Ureter (tissue), 1 donor: ENCODE data around the gene KRT34. TPM values are rescaled to one million over a fixed set of nuclear protein-coding genes. Genes with fewer than 3 reads are reported as not detected.
"Not testable (repeated sequence)": the region's sequence is repeated elsewhere in the genome, so short reads cannot be mapped to it uniquely, and the experiment has no call there.

Experiments
- DNase-seq: peaks from one replicate; pipeline ENCODE4 v3.0.0-alpha.2; 2020; ENCODE audit warnings: low spot score
- total RNA-seq: library from RNA; stranded (reverse); gene quantifications from one replicate; pipeline ENCODE4 v1.2.4, GENCODE V29; 2023
- donor health status: DM: yes; HTN: yes; CAD: no.

The KRT34 gene
- total RNA-seq, 1 donor from 2014 or later = not detected

DNA sequence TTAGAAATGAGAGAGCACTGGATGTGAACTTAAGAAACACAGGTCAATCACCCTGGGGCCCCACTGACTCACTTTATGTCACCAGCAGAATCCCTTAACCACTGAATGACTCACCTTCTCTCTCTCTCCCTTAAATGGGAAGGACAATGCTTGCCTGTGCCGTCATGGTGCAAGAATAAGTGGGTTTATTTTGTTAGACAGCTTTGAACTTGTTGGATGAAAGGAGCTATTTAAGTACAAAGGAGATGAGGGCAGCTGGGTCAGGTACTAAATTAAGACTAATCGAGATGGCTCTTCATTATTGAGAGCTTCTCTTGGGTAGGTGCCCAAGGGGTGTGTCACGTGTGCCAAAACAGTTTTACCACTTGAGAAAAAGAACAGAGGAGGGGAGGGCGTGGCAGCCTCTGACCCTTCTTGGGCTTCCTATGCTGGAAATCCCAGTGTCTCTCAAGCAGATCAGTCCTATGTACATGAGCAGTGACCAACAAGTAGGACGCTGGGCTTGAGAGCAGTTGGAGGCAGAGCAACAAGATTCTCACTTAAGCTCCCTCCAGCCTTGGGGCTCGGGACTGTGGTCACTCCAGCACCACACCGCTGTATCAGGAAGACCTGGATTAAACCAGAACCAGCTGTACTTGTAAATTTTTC lies 22.0 kb upstream of the KRT34 start:
- DNase-seq = no peak

DNA sequence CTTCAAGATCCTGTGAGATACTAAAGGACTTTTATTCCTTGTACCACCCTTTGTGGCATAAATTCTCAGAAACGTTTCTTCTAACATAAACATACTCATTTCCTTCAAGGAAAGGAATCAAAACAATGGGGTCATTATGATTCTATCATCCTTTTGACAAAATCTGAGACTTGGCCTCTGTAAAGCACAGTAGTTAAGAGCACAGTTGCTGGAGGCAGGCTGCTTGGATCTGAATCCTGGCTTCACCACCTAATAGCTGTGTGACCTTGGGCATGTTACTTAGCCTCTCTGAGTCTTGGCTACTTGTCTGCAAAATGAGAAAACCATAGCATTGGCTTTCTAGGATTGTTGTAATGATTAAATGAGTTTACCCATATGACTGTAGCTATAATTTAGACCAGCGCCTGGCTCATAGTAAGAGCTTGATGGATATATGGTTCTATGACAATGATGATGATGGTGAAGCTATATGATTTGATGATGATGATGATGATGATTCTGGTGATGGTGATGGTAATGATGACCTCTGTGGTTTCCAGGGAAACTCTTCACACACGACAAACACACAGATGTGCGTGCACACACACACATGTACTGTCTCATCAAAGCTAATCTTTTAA lies 21.4 kb upstream of the KRT34 start:
- DNase-seq = no peak

DNA sequence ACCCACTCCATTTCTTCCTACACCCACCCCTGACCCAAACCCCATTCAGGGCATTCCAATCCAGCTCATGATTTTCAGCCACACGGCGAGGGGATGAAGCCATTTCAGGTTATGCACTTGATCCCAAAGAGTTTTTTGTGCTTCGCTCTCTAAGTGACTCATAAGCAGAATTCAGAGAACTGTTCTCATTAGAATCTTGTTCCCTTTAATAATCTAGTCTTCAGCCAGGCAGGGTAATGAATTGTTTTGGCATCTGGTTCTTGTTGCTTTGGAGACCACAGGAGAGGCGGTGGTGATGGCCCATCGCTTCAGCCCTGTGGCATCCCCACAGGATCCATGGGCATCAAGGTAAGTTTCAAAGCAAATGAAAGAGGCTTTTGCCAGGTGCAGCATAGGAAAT lies 20.1 kb upstream of the KRT34 start:
- no peak for DNase-seq

DNA sequence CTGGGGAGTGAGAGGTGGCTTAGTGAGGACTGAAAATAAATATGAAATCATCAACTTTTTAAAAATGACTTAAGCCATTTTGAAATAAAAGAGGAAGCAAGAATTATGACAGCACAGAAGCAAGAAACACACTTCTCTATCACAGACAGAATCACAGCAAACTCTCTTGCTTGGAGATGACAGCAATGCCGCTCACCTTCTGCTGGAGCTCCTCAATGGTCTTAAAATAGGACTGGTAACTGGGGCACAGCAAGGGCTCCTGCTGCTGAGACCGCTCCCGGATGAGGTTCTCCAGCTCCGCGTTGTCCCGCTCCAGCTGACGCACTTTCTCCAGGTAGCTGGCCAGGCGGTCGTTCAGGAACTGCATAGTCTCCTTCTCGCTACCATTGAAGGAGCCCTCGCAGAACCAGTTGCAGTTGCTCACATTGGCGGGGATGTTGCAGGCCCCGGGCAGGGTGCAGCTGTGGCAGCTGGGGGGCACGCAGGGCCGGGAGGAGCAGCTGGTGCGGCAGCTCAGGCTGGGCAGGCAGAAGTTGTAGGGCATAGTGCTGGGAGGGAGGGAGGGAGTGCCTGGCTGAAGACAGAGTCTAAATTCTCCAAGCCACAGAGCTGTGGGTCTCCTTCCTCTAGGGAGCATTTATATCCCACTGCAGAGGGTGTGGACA lies 15.0 kb upstream of the KRT34 start, which contains the start of gene KRT31:
TSS of gene KRT31 (minus strand) at position 613 of the 665 bp plus-strand sequence. CDS start at position 544, 69 bp downstream.
- DNase-seq = no peak

DNA sequence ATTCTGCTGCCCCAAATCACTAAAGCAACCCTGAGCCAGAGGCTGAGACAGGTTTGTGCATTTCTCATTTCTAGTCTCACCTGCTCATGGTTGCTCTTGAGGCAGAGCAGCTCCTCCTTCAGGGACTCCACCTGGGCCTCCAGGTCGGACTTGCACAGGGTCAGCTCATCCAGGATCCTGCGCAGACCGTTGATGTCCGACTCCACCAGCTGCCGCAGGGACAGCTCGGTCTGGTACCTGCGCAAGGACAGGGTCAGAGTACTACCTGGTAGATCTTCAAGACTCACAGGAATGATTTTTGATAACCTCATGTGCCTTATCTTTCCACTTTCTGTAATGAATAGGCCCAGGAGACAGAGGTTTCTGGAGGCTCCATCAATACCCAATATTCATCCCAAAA lies 14.2 kb upstream of the KRT34 start:
- DNase-seq = no peak

DNA sequence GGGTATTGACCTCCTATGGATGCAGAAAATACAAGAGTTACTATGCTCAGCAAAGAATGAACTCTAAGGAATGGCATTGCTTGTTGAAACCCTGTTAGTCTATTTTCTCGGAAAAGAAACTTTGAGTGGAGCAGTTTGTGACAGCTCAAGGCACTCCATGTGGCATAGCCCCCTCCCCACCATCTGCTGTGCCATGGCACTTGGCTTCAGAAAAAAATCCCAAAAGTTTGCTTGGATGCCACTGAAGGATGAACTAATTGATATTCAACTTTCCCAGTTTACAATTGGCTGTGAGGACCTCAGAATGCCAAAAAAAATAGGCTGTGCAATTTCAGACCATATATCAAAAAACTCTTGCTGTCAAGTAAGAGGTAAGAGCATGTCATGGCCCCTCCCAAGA lies 13.5 kb upstream of the KRT34 start:
- DNase-seq = no peak

DNA sequence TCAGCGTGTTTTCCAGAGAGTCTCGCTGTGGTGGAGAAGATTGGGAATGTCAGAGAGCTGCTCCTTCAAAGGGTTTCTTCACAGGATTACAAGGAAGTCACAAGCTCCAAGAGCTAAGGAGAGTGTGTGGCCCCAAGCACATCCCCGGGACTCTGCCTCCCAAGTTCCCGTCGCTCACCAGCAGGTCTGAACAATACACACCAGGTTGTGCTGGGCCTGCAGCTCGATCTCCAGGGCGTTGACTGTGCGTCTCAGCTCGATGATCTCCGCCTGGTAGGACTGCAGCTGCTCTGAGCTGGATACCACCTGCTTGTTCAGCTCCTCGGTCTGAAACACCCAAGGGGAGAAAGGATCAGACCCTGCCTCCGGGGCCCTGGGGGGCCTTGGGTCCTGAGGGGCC lies 12.9 kb upstream of the KRT34 start:
- DNase-seq = not testable (repeated sequence)

DNA sequence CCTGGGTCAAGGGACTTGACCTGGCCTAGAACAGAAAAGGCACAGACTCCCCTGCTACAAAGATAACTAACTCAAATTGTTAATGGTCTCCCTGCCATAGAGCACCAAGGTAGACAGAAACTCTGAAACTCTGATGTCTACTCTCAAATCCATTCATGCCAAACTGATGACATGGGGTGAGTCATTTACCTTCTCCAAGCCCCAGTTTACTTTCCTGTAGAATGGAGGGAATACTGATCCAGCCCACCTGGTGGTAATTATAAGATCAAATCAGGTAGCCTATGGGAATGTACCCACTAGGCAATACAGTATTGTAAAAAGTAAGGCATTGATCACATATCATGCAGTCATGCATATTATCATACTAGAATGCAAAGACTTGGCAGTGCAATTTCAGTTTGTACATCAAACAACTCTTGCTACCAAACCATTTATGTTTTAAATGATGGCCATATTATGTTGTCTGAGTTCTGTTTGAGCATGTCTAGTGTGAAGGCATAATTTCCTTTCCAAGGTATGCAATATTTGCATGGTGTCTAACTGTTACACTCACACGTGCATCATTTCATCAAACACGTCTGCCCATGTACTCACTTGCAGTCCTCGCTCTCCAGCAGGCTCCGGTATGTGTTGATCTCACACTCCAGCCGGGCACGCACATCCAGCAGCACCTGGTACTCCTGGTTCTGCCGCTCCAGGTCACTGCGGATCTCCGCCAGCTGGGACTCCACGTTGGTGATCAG lies 12.3 kb upstream of the KRT34 start:
- no peak for DNase-seq

DNA sequence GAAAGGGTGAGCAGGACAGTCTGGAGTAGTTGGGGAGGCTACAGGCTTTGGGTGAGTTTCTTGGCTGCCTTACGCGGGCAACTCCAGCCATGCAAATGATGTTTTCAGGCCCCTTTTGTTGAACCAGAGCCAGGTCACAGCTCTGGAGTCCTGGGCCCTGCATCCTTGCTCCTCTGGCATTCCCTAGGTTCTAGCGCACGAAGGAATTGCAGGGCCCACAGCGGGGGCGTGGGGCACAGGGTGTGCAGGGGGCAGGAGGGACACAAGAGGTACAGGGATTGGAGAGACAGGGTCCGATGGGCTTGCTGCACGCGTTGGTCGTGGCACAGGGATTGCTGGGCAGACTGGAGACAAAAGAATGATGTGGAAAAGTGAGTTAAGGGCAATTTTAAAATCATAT lies 11.7 kb upstream of the KRT34 start:
- no peak for DNase-seq

DNA sequence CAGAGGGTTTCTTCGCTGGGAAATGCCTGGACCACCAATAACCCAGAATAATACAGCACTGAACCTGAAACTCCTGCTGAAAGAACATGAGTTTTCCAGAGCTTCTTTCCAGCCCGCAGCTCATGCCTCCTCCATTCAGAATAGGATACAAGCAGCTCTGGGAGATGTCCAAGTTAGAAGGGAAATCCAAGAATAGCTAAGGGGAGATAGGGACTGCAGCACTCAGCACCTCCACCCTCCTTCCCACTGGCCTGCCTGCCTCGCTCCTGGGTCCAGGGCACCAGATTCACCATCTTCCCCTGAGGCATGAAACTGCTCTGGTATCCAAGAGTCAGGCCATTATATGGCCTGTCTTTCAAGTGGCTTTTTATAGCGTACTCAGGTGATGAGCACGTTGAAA lies 11.2 kb upstream of the KRT34 start:
- no peak for DNase-seq

DNA sequence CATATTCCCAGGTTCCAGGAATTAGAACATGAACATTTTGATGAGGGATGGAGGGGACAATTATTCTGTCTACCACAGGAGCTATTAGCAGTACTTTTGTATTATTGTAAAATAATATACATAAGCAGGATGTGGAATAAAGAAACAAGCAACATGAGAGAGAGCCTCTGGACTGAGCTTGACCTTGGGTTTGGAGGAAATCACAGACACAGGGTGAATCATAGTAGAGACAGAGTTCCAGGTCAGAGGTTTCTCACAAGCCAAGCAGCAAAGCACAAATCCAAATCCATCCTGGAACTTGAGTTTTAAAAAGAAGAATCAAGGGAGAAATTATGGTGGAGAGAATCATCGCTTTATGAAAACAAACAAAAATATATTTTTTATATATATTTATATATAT lies 10.2 kb upstream of the KRT34 start:
- DNase-seq = no peak

DNA sequence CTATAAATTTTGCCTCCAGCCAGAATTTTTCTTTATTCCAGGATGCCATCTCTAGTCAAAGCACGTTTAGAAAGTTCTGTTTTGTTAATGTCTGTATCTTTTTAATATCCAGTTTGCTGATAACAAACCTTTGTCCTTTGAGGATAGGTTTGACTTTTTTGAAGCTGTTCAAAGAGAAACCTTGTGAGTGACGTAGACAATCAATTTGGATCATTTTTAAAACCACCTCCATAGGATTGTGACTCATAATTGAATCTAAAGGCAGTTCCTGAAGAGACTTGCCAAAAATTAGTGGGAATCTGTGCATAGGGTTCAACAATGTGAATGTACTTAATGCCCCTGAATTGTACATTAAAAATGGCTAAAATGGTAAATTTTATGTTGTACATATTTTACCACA lies 9.4 kb upstream of the KRT34 start:
- DNase-seq = no peak

DNA sequence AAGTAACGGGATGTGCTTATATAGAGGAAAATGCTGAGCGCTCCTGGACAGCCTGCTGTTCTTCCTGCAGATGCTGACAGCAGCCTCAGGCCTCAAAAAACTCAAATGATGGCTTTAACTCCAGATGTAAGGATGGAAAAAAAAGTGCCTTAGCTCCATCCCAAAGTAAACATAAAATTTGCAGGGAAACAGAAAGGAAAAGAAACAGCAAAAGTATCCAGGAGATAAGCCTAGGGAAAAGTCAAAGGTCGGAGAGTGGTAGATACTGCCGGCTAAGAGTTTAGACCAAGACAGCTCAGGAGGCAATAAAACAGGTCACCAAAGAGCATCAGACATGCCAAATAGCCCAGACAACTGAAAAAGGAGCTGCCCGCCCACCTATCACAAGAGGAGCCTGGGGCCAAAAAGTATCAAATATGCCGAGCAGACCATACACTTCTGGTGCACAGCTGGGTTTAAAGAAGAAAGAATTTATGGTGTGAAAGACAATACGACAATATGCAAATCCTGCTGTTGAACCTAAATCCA lies 8.4 kb upstream of the KRT34 start:
- no peak for DNase-seq

DNA sequence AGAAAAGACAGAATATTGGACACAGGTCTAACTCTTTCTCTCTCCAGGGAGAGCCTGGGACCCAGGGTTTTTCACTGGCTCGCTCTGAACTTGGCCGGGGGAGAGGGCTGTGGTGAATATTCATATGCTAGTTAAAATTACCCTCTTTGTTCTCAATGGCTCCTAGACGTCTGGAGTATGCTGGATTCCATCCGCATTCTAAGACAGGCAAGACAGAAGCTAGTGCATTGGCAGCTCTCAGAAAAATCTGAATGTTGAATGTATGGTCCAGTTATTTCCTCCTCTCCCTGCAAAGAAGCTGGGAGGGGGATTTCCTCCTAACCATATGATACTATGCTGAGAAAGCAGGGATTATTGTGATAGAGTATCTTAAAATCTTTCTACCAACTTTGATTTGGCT lies 5.6 kb upstream of the KRT34 start:
- no peak for DNase-seq

DNA sequence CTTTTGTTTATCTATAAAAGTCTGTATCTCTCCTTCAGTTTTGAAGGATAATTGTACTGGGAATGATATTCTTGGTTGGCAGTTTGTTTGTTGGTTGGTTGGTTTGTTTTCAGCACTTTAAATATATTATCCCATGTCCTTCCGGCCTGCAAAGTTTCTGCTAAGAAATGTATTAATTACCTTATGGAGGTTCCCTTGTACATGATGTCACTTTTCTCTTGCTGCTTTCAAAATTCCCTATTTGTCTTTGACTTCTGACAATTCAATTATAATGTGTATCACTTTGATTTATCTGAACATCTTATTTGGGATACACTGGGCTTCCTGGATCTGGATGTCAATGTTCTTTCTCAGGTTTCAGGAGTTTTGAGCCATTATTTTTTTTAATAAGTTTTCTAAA lies 4.1 kb upstream of the KRT34 start:
- DNase-seq = no peak

DNA sequence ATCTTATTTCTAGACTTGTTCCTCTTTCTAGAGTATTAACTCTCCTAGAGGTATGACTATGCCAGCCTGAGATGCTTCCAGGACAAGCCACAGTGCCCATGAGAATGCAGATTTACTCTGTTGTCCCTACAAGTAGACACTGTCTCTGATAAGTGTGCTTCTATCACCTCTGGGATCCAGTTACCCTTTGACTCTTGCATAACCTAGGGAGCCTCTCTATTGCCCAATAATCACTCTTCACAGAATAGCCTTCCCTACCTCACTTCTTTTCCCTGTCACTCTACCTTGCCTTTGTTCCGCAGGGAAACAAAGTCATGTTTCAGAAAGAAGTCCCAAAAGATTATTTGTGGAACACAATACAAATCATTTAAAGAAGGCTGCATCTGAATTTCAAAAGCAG lies 1.6 kb upstream of the KRT34 start:
- DNase-seq = no peak

DNA sequence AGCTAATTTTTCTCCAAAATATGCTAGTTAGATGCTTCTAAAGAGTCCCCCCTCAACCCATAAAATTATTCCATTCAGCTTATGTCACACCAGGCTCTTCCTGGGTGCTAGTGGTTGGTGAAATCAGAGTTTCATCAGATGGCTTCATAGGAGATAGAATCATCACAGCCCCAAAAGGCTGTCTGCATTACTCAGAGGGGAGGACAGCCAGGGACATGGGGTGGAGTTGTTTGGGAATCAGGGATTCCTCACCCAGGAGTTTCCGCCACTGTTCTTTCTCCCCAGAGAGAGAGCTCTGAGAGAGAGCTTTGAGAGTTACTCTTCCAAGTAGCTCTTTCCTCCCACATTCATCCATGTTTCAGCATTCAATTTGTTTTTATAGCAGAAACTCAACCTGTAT lies 288 bp upstream of the KRT34 start:
- no peak for DNase-seq

DNA sequence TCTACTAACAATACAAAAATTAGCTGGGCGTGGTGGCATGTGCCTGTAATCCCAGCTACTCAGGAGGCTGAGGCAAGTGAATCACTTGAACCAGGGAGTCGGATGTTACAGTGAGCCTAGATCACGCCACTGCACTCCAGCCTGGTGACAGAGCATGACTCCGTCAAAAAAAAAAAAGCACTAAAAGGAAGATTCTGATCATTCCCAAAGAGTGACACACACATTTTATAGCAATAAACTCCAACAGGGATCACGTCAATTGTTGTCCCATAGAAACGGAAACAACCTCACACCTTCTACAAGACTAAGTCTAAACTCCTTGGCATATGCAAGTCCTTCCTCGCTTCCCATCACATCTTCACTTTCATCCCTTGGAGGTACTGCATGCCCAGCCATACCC lies 2.0 kb downstream of the KRT34 start:
- not testable (repeated sequence) for DNase-seq

DNA sequence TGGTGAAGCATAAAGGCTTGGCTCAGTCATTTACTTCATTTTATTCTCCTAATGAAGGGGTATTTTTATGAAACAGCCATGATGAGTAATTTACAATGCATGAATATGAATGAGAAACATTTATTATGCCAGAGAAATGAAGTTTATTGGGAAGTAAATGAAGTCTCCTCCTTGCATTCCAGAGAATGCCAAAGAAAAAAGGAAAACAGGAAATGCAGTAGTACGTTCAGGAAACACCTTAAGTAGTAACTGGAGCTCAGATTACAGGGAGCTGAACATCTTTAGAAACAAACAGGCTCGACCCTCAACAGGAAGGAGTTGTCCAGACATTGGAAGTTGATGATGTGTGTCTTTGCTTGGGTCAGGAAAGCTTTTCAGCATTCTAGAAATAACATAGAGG lies 4.6 kb downstream of the KRT34 start:
- no peak for DNase-seq

DNA sequence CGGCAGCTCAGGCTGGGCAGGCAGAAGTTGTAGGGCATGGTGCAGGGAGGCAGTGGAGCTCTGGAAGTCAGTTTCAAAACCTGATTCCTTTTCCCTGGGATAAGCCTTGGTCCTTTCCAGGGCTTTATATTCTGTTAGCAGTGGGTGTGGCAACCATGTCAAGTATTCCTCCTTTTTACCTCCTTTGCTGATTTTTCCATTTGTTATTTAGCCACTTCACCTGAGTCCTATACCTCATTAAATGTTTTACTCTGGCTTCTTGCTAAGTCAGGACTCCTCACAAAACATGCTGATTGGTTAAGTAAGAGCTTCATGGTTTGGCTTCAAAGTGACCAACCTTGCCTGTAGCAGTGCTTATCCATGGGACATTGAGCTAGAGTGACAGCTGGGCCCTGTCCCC lies 12.4 kb downstream of the KRT34 start, which contains the start of gene KRT33B:
TSS of gene KRT33B (minus strand) at position 101 of the 400 bp plus-strand sequence. CDS start at position 38, 63 bp downstream.
- no peak for DNase-seq

DNA sequence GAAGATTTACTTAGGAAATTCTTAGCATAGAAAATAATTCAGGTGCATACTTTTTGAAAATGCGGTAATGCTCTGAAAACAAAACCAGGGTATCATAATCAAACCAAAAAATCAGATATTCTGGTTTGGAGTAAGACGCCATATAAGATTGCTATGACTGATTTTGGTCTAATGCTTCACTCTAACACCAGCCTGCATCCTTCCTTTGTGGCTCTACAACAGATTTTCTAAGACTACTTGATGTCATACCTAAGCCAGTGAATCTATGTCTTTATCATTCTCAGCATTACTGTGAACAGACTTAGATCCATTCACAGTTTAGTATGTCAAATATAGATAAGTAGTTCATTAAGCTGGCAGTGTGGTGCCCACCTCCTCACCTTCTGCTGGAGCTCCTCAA lies 13.1 kb downstream of the KRT34 start:
- no peak for DNase-seq

DNA sequence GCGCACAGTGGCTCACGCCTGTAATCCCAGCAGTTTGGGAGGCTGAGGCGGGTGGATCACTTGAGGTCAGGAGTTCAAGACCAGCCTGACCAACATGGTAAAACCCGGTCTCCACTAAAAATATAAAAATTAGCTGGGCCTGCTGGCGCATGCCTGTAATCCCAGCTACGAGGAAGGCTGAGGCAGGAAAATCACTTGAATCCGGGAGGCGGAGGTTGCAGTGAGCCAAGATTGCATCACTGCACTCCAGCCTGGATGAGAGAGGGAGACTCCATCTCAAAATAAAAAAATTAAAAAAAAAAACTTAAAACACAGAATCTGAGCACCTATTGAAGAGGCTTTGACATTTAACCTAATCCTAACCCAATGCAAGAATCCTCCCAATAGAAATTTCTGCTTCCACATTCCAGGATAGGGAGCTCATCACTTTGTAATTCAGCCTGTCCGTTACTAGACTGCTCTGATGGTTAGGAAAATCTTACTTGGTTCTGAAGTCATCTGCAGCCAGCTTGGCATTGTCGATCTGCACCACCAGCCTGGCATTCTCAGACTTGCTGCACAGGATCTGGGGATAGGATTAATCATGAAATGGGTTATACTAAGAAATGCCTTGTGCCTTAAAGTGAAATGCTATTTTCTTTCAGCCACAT lies 14.6 kb downstream of the KRT34 start:
- no peak for DNase-seq
